Hindlimb muscle (tissue), 1 donor: ENCODE results near the gene EPB42. TPM values are rescaled to one million over a fixed set of nuclear protein-coding genes. Genes with fewer than 3 reads are reported as not detected.

Source experiments
- DNase-seq: peaks from one replicate; pipeline ENCODE4 v3.0.0-alpha.2; 2013
- polyA plus RNA-seq: library from polyadenylated mRNA; unstranded; fragments of 120-200 nt; gene quantifications from one replicate; pipeline ENCODE4 v1.2.1, GENCODE V29; 2013; ENCODE audit not compliant: insufficient read length

EPB42 gene
- polyA plus RNA-seq = 2.5 TPM

GRCh38 chr15:43220991-43221403, at the start of gene EPB42:
Gene EPB42, minus strand, starts transcription at chr15:43221018. Its CDS starts 193 bp downstream, at chr15:43220825.
- DNase-seq = no peak

DNA sequence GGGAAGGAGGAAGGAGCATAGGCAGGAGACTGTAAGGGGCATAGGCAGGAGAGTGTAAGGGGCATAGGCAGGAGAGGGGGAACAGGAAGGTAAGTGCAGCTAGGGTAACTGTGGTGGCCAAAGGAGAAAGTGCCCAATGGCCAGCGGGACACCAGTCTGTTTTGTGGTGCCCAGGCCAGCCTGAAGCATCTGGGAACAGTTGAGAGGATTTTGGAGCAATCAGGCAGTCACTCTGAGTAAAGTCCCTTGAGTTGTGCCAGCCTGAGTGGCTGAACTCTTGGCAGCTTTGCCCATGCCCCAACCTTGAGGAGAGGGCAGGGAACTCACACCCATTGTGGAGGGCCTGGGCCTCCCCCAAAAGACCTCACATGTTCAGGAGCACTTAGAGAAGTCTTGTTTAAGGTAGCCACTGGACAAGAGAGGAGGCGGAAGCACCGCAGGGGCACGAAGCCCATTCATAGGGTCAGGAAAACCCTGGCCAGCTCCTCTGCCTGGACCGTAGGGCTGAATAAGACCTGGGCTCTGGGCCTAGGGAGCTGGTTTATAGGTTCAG, 49.4 kb upstream of the EPB42 start:
- no peak for DNase-seq

DNA sequence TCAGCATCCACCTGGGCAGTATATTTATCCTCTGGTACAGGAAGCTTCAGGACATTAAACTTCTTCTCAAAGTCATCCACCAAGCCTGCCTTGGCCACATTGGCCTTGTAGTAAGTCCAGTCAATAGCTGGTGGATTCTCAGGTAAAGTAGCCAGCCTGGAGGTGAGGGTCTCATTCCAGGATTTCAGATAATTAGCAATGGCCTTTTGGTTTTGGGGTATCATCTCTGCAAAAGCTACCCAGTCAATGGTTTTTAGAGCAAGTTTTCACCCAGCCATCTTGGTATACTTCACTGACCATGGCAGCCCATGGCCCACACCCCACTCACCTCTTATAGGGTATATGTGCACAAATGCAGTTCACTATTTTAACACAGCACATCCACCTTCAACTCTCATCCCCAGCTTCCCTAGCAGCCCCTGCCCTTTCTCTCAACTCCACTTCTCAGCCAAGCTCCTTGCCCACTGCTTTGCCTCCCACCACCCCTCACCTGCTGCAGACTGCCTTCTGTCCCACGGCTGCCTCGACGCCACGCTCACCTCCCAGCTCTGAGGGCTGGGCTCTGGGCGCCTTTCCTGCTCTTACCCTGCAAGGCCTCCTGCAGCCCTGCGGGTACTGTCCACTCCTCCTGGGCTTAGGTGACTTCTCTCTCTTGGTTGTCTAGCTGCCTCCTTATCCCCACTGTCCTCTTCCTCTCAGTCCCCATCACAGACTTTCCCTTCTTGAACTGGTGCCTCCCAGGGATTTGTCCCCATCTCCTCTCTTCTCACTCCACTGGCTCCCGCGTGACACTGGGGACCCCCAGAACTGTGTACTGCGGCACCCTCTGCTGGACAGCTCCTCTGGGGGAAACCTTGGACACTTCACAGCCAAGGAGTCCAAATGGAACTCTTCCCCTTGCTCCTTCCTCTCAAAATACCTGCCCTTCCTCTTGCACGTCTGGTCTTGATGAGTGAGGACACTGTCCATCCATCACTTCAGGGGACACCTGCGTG, 47.6 kb upstream of the EPB42 start:
- no peak for DNase-seq

- DNase-seq = no peak
These were observed 46.6 kb upstream of the EPB42 start for GRCh38 chr15:43267439-43267838.

DNA sequence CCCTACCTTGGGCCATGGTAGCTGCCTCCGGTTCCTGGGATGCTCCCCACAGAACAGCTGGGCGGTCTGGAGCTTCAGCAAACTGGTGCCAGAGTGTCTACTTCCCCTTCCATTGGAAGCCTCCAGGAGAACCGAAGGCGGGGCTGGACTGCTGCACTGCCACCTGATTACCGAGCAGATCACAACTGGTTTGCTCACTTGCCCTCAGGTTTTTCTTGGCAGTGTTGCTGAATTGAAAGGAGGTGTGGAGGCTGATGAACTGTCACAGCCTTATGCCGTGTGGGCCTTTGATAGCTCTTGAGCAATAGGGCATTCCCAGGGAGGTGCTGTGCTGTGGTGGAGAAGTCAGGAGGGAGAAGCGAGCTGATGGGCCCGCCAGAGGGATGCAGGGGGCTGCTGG, 46.0 kb upstream of the EPB42 start, which contains the start of gene TGM5:
Gene TGM5 (minus strand): TSS at position 95 of the 400 bp plus-strand sequence. CDS start 79 bp downstream, at position 16.
- no peak for DNase-seq

GRCh38 chr15:43266386-43266785, 45.6 kb upstream of the EPB42 start:
- no peak for DNase-seq

- no peak for DNase-seq
These were observed 39.3 kb upstream of the EPB42 start for GRCh38 chr15:43260011-43260615.

GRCh38 chr15:43258781-43259180, 38.0 kb upstream of the EPB42 start:
- no peak for DNase-seq

- no peak for DNase-seq
These were observed 35.5 kb upstream of the EPB42 start for GRCh38 chr15:43256341-43256740.

DNA sequence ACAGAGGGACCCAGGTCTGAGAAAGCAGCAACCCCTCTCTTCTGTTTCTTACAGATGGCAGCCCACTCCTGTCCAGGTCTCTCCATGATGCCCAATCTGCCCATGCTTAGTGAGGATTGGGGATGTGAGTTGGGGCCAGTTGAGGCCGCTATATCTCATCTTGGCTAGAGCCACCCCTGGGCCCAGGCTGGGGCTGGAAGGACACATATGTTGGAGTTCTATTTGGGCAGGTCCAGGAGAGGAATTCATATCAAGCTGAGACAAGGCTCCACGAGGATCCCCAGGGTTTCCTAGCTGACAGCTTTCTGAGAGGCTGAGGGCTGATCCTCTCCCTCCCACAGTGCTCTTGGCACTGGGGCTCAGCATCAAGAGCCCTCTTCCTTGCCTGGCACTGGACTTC, 34.6 kb upstream of the EPB42 start:
- DNase-seq = no peak

GRCh38 chr15:43253431-43254403, 32.9 kb upstream of the EPB42 start:
- DNase-seq = no peak

- DNase-seq = no peak
These were observed 31.0 kb upstream of the EPB42 start for GRCh38 chr15:43251871-43252250.

GRCh38 chr15:43251185-43251870, 30.5 kb upstream of the EPB42 start:
- no peak for DNase-seq

DNA sequence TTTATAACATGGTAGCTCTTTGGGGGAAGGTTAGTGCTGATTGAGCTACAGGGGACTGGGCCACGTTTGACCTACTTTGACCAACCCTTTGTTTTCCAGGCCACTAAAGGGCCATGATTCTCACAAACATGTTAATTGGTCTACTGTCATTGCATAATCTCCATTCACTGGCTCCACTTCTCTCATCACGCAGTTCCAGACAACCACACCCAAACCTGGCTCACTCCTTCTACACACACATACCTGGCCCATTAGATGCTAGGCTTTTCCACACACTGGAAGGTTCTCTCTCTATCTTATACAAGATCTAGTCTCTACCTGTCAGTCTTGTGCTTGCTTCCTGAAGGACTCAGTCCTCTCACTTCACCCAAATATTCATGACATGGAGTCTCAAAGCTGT, 30.0 kb upstream of the EPB42 start:
- no peak for DNase-seq

GRCh38 chr15:43249699-43250203, 28.9 kb upstream of the EPB42 start:
- DNase-seq = no peak

- no peak for DNase-seq
These were observed 28.4 kb upstream of the EPB42 start for GRCh38 chr15:43249236-43249635.

DNA sequence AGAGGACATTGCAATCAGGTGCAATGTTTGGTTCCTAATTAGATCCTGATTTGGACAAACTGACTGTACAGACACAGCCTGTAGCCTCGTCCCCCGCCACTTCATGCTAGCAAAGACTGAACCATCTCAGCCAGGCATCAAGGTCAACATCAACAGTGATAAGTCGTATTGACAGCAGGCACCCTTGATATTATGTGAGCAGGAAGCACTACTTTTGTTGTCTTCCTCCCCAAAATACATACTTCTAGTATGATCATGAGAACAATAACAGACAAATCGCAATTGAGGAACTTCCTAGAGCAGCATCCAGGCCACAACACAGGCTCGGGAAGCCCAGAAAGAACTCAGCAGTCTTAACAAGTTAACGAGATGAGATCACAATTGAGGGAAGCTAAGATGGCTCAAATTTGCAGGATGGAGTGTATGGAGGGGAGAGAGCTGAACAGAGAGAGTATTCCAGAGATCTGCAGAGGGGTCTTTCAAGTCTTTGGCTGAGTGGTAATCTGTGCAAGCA, 25.5 kb upstream of the EPB42 start:
- no peak for DNase-seq

- no peak for DNase-seq
These were observed 23.3 kb upstream of the EPB42 start for GRCh38 chr15:43244092-43244491.

GRCh38 chr15:43243020-43243645, 22.3 kb upstream of the EPB42 start:
- no peak for DNase-seq

GRCh38 chr15:43242616-43243015, 21.8 kb upstream of the EPB42 start:
- no peak for DNase-seq

DNA sequence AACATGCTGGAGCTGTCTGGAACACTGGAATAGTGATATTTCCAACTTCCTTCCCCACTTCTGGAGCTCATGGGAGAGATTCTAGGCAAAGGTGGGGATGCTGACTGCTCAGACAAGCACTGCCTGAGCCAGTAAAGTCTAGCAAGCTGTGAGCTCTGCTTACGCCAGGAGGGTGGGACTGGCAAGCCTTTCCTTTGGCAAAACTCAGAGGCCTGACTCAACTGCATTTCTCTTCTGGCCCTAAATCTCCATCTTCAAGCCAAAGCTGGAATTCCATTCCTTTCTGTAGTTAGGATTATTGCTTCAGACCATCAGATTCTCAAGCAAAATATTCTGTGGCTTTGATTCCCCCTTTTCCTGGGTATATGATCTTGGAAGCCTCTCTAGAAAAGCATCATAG, 20.3 kb upstream of the EPB42 start:
- peak; percentile 89 for DNase-seq
